Measurements from ENCODE around the gene CTDSPL.

The CTDSPL gene

DNA sequence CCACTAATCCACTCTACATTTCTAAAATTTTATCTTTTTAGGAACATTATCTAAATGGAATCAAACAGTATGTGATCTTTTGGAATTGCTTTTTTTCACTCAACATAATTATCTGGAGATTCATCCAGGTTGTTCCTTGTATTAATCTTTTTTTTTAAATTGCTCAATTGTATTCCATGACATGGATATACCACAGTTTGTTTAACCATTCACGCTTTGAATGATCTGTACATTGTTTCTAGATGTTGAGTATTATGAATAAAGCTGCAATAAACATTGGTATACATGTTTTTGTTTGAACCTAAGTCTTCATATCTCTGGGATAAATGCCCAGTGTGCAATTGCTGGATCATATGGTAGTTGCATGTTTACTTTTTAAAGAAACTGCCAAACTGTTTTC lies 5.5 kb downstream of the CTDSPL start:
- no peak for FAIRE-seq
- TF ChIP-seq POLR2A (IDR thresholded peaks at IDR 0.05; ENCODE audit: low read depth, low read length) (no peak), TAF1 (IDR thresholded peaks at IDR 0.05; ENCODE audit: borderline replicate concordance, low read depth, low read length) (no peak), POLR2AphosphoS5 (IDR thresholded peaks at IDR 0.05; ENCODE audit: low read depth, low read length) (no peak)
- DNase-seq (ENCODE audit: insufficient read length), result no peak

DNA sequence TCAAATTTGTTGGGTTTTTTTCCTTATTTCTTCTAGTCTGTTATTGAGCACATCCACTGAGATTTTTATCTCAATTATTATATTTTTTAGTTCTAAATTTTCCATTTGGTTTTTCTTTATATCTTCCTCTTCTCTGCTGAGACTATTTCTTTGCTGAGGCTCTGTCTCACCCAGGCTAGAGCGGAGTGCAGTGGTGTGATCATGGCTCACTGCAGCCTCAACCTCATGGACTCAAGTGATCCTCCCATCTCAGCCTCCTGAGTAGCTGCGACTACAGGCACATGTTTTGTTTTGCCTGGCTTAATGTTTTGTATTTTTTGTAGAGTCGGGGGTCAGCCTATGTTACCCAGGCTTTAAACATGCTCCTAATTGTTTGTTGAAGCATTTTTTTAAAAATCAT lies 10.2 kb downstream of the CTDSPL start:
- TF ChIP-seq POLR2AphosphoS5 (IDR thresholded peaks at IDR 0.05; ENCODE audit: low read depth, low read length) (no peak), POLR2A (IDR thresholded peaks at IDR 0.05; ENCODE audit: low read depth, low read length) (no peak)
- DNase-seq (ENCODE audit: insufficient read length) (no peak), FAIRE-seq (no peak)

DNA sequence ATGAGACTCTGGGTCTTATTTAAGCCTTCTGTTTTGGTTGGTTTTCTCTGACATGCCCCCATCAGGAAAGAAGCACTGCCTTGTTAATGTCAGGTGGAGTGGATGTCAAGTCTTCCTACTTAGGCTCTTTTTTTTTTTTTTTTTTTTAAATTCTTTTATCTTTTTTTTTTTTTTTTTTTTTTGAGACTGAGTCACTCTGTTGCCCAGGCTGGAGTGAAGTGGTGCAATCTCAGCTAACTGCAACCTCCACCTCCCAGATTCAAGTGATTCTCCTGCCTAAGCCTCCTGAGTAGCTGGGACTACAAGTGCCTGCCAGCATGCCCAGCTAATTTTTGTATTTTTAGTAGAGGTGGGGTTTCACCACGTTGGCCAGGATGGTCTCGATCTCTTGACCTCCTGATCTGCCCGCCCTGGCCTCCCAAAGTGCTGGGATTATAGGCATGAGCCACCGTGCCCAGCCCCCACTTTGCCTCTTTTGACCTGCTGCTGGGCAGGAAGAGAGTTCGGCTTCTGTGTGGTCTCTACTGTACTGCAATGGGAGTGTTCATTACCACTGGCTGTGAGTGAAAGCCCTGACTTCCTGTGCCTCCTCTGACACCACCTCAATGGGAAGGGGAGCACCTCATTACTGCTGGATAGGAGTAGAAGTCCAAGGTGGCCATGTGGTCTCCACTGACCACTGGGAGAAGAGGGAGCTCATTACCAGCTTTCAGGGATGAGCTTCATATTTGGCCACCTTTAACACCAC lies 10.9 kb downstream of the CTDSPL start:
- TF ChIP-seq POLR2A (IDR thresholded peaks at IDR 0.05; ENCODE audit: low read depth, low read length) (no peak), POLR2AphosphoS5 (IDR thresholded peaks at IDR 0.05; ENCODE audit: low read depth, low read length) (no peak), TAF1 (IDR thresholded peaks at IDR 0.05; ENCODE audit: borderline replicate concordance, low read depth, low read length) (no peak)
- DNase-seq (ENCODE audit: insufficient read length) (no peak), FAIRE-seq (no peak)

DNA sequence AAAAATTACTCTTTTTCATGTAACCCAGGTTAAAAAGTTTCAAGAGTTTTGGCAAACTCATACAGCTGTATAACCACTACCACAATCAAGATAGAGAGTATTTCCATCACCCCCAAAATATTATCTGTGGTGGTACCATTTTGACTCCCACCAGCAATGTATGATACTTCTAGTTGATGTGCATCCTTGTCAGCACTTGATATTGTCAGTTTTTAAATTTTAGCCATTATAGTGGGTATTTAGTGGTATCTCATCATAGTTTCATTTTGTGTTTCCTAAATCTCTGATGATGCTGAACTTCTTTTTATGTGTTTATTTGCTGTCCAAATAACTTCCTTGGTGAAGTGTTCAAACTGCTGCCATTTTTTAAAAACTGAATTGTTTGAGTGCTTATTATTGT lies 14.6 kb downstream of the CTDSPL start:
- FAIRE-seq (no peak), DNase-seq (ENCODE audit: insufficient read length) (no peak)
- TF ChIP-seq TAF1 (IDR thresholded peaks at IDR 0.05; ENCODE audit: borderline replicate concordance, low read depth, low read length), result no peak
- no peak for TF ChIP-seq POLR2AphosphoS5 (IDR thresholded peaks at IDR 0.05; ENCODE audit: low read depth, low read length)

DNA sequence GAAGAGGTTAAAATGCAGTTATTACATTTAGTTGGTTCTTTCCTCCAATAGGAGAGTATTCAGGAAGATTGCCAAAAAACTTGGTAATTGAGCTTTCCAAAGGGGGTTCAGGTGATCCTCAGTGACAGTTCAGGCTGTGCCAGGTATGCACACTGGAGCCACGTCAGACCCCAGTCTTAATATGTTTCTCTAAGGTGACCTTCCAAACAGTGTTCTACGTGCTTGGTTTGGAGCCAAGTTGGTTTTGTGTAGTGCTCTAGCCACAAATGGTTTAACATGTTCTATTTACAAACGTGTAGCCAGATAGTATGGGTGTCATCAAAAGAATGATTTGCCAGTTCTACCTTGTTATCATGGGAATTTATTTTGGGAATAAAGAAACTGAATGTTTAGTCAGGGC lies 21.0 kb downstream of the CTDSPL start:
- DNase-seq (ENCODE audit: insufficient read length), result no peak
- no peak for FAIRE-seq
- no peak for TF ChIP-seq TAF1 (IDR thresholded peaks at IDR 0.05; ENCODE audit: borderline replicate concordance, low read depth, low read length)
- TF ChIP-seq POLR2A (IDR thresholded peaks at IDR 0.05; ENCODE audit: low read depth, low read length), result no peak
- no peak for TF ChIP-seq POLR2AphosphoS5 (IDR thresholded peaks at IDR 0.05; ENCODE audit: low read depth, low read length)

DNA sequence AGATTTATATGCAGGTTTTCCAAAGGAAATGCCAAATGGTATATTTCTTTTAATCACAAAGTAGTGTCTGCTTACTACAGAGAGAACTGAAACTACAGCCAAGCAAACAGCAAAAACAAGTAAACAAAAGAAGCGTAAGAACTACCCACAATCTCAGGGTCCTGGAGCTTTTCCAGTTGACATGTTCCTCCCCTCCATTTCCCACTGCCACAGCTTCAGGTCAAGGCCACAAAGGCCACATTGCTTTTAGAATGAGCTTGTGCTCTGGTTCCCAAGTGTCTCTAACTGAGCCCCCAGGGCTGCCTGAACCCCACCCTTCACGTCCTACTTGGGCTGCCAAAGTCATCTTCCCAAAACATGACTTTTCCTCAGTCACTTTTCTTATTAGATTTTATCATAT lies 24.1 kb downstream of the CTDSPL start:
- no peak for DNase-seq (ENCODE audit: insufficient read length)
- TF ChIP-seq POLR2A (IDR thresholded peaks at IDR 0.05; ENCODE audit: low read depth, low read length) (no peak), POLR2AphosphoS5 (IDR thresholded peaks at IDR 0.05; ENCODE audit: low read depth, low read length) (no peak), TAF1 (IDR thresholded peaks at IDR 0.05; ENCODE audit: borderline replicate concordance, low read depth, low read length) (no peak)
- no peak for FAIRE-seq

DNA sequence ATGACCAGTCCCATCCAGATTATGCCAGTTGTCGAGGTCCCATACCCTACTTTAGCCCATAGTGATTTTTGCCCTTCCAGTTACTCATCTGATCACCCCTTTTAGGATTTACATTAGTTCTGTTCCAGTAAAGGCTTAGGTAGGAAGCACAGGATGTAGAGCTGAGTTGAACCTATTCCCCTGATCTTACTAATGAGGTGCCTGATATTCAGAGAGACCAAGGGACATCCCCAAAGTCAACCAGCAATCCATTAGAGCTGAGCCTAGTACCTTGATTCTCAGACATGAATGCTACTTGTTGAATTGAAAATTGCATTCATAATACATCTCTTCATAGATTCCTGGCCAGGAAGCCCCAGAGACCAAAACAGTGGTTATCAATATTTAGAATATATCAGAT lies 24.7 kb downstream of the CTDSPL start:
- FAIRE-seq, result peak; percentile 61
- DNase-seq (ENCODE audit: insufficient read length), result no peak
- TF ChIP-seq TAF1 (IDR thresholded peaks at IDR 0.05; ENCODE audit: borderline replicate concordance, low read depth, low read length) (no peak), POLR2A (IDR thresholded peaks at IDR 0.05; ENCODE audit: low read depth, low read length) (no peak), POLR2AphosphoS5 (IDR thresholded peaks at IDR 0.05; ENCODE audit: low read depth, low read length) (no peak)

DNA sequence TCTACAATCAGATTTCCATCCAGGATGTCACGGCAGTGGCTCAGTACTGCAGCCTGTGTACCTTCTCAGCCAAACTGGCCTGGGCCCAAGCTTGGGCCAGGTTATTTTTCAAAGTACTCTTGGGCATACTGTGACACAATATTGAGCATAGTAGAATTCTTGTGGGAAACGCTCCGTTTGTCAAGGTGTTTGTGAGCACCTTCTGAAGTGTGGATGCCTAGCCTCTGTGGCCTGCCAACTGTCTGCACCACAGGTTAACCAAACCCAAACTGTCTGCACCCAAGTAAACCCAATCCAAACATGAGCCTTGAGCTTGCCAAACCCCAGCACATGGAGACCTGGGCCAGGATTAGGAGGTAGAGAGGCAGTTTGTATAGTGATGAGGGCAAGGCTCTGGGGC lies 25.4 kb downstream of the CTDSPL start:
- no peak for FAIRE-seq
- no peak for TF ChIP-seq POLR2A (IDR thresholded peaks at IDR 0.05; ENCODE audit: low read depth, low read length)
- no peak for TF ChIP-seq TAF1 (IDR thresholded peaks at IDR 0.05; ENCODE audit: borderline replicate concordance, low read depth, low read length)
- no peak for TF ChIP-seq POLR2AphosphoS5 (IDR thresholded peaks at IDR 0.05; ENCODE audit: low read depth, low read length)
- DNase-seq (ENCODE audit: insufficient read length), result no peak

DNA sequence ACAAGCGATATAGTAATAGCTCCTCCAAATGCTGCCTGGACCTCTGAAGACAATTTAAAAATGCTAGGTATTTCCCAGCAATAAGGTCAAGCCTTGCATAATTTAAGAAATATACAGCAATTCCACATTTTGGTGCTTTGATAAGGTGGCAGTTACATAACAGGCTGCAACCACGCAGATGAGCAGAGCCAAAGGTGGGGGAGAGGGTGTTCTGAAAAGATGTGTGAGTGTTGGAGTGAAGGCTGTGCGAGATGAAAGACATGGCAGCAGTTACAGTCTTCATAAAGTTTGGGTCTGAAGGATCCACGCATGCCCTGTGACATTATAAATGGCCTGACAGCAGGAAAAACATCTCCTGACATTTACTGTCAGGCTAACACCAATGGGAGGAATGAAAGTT lies 26.1 kb downstream of the CTDSPL start:
- no peak for FAIRE-seq
- TF ChIP-seq POLR2A (IDR thresholded peaks at IDR 0.05; ENCODE audit: low read depth, low read length) (no peak), TAF1 (IDR thresholded peaks at IDR 0.05; ENCODE audit: borderline replicate concordance, low read depth, low read length) (no peak), POLR2AphosphoS5 (IDR thresholded peaks at IDR 0.05; ENCODE audit: low read depth, low read length) (no peak)
- DNase-seq (ENCODE audit: insufficient read length), result no peak

DNA sequence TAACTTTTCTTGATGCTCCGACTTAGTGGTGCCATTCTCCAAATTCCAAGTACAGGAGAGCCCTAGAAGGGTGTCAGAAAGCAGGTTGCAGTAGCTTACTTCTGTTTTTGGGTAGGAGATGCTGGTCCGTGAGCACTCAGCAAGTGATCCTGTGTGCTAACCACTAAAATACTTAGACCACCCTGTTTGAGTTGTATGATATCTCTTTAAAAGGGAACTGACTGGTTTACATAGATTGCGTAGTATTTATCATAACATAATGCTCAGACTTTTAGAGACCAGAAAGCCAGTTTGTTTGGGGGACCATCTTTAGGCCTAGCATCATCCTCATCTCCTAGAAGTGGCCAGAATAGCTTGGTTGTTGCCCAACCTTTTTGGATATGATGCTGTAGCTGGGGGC lies 26.7 kb downstream of the CTDSPL start:
- no peak for DNase-seq (ENCODE audit: insufficient read length)
- no peak for FAIRE-seq
- no peak for TF ChIP-seq POLR2AphosphoS5 (IDR thresholded peaks at IDR 0.05; ENCODE audit: low read depth, low read length)
- TF ChIP-seq POLR2A (IDR thresholded peaks at IDR 0.05; ENCODE audit: low read depth, low read length), result no peak
- no peak for TF ChIP-seq TAF1 (IDR thresholded peaks at IDR 0.05; ENCODE audit: borderline replicate concordance, low read depth, low read length)

DNA sequence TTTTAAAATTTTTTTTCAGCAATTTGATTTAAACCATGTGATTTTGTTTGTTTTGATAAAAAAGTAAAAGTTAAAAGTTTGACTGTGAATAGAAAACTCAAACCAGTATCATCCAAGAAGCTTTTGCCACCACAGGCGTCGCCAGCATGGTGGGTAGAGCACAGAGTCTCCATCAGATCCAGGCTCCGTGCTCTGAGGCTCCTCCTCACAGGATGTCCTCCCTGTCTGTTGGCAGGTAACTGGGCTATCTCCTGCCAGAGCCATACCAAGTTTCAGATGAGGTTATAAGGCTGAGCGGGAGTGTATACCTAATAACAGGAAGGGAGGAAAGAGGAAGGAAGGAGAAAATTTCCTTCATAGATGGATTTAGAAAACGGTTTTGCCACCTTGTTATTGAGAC lies 28.8 kb downstream of the CTDSPL start:
- TF ChIP-seq POLR2A (IDR thresholded peaks at IDR 0.05; ENCODE audit: low read depth, low read length) (no peak), POLR2AphosphoS5 (IDR thresholded peaks at IDR 0.05; ENCODE audit: low read depth, low read length) (no peak), TAF1 (IDR thresholded peaks at IDR 0.05; ENCODE audit: borderline replicate concordance, low read depth, low read length) (no peak)
- FAIRE-seq, result no peak

DNA sequence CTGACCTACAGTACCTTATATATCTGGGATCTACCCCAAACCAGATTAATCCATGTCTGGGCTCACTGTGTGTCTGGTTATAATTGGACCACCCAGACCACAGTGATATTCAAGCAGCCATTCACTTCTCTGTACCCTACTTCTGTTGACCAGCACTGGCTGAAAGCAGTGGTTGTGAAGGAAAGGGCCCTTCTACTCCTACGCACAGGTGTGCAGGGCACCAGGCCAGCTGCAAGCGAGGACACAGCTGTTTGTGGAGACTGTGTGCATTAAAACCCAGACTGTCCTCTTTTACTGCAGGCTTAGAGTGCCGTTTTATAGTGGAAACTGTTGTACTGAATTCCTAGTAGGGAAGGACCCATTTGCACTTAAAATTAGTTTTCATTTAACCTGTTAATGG lies 29.5 kb downstream of the CTDSPL start:
- TF ChIP-seq POLR2AphosphoS5 (IDR thresholded peaks at IDR 0.05; ENCODE audit: low read depth, low read length) (no peak), POLR2A (IDR thresholded peaks at IDR 0.05; ENCODE audit: low read depth, low read length) (no peak), TAF1 (IDR thresholded peaks at IDR 0.05; ENCODE audit: borderline replicate concordance, low read depth, low read length) (no peak)
- DNase-seq (ENCODE audit: insufficient read length) (no peak), FAIRE-seq (no peak)

More for the DNA sequence above, 28.8 kb downstream of the CTDSPL start:
- DNase-seq (ENCODE audit: insufficient read length), result no peak

Data from GM12892 (cell line).